Measurements from ENCODE around the gene TAF7L. TPM values are rescaled to one million over a fixed set of nuclear protein-coding genes. Genes with fewer than 3 reads are reported as not detected.

Gene TAF7L
- total and polyA plus RNA-seq, 2 donors (not counting 1 experiment from before 2014, with no cell fraction given) = 0.10 TPM; not detected in 1

Small RNAs within 50 kb of the gene (small RNA-seq; reads per million reads assigned to genes)
- not detected for gene RNU6-934P (ENCODE audit: insufficient read length, low read depth, low replicate concordance)

Other genes starting within 250 kb of the TAF7L start
- 51.2 and 56.4 TPM in 2 replicates for gene TRMT2B, start 239.2 kb downstream of the TAF7L start, total RNA-seq
- 29.9 and 30.9 TPM in 2 replicates for gene TRMT2B, start 239.2 kb downstream of the TAF7L start, polyA plus RNA-seq
- gene TMEM35A, start 212.5 kb downstream of the TAF7L start, total RNA-seq = not detected in 2 replicates
- gene TMEM35A, start 212.5 kb downstream of the TAF7L start, polyA plus RNA-seq = not detected in 2 replicates
- 1.9 and 3.2 TPM in 2 replicates for gene CENPI, start 193.1 kb downstream of the TAF7L start, total RNA-seq
- 0.19 and 0.28 TPM in 2 replicates for gene CENPI, start 193.1 kb downstream of the TAF7L start, polyA plus RNA-seq
- gene DRP2, start 71.5 kb downstream of the TAF7L start, total RNA-seq = 0.10 TPM in 1 of 2 replicates, not detected in the other
- gene DRP2, start 71.5 kb downstream of the TAF7L start, polyA plus RNA-seq = 0.04 TPM in 2 replicates
- 12.0 and 13.4 TPM in 2 replicates for gene TIMM8A, start 57.4 kb upstream of the TAF7L start, total RNA-seq
- gene TIMM8A, start 57.4 kb upstream of the TAF7L start, polyA plus RNA-seq = 4.0 and 4.1 TPM in 2 replicates
- gene BTK, start 94.9 kb upstream of the TAF7L start, total RNA-seq = 235 and 243 TPM in 2 replicates
- gene BTK, start 94.9 kb upstream of the TAF7L start, polyA plus RNA-seq = 157 and 166 TPM in 2 replicates
- gene RPL36A, start 99.7 kb upstream of the TAF7L start, total RNA-seq = 155 and 156 TPM in 2 replicates
- gene RPL36A, start 99.7 kb upstream of the TAF7L start, polyA plus RNA-seq = 2,759 and 3,836 TPM in 2 replicates
- 22.1 and 27.7 TPM in 2 replicates for gene GLA, start 116.6 kb upstream of the TAF7L start, total RNA-seq
- 36.3 and 42.7 TPM in 2 replicates for gene GLA, start 116.6 kb upstream of the TAF7L start, polyA plus RNA-seq
- 48.4 and 57.1 TPM in 2 replicates for gene HNRNPH2, start 116.9 kb upstream of the TAF7L start, total RNA-seq
- 9.2 and 24.3 TPM in 2 replicates for gene HNRNPH2, start 116.9 kb upstream of the TAF7L start, polyA plus RNA-seq
- 6.7 and 8.2 TPM in 2 replicates for gene ARMCX4, start 194.1 kb upstream of the TAF7L start, total RNA-seq
- gene ARMCX4, start 194.1 kb upstream of the TAF7L start, polyA plus RNA-seq = 2.1 and 6.8 TPM in 2 replicates